ENCODE data around the gene PPFIA1. TPM values are rescaled to one million over a fixed set of nuclear protein-coding genes. Genes with fewer than 3 reads are reported as not detected.

PPFIA1 gene
- total and polyA plus RNA-seq, 10 of the 15 experiments (the other 5 are each of a cell fraction or from before 2014, with no cell fraction given) = 5.2 to 26.2 (median 15.8) TPM

GRCh38 chr11:70313945-70314344 is 43.5 kb downstream of the PPFIA1 start:
- FAIRE-seq = no peak
- Histone ChIP-seq H3K27ac (ENCODE audit: control insufficient read depth, insufficient read depth) (0 out of 2 replicates have a peak overlapping the region, but pooled peaks have one; percentile 11), H3K36me3 (ENCODE audit: control insufficient read depth in 2 of 2, insufficient read depth in 2 of 2, low read length in 1 of 2) (peaks cover 0 to 3% of the 10 kb centered on the region in 2 experiments; a peak in 3 of 4 replicates), H3K4me3 (no peak overlapping the region), H3K9ac (ENCODE audit: control insufficient read depth, insufficient read depth, low read length) (peak overlapping the region; percentile 3; the same call in 1 of the 2 replicates), H2AFZ (ENCODE audit: control insufficient read depth, low read depth, low read length) (no peak overlapping the region), H3K4me1 (ENCODE audit: control insufficient read depth, insufficient read depth, low read length) (peaks cover 8% of the 10 kb centered on the region), H3K9me3 (replicated peaks; ENCODE audit: control insufficient read depth, insufficient read depth, low read length) (no peaks in the 10 kb centered on the region), H3K79me2 (ENCODE audit: control insufficient read depth, insufficient read depth, low read length) (peaks cover 2% of the 10 kb centered on the region), H4K20me1 (ENCODE audit: control insufficient read depth, insufficient read depth) (no peaks in the 10 kb centered on the region), H3K4me2 (ENCODE audit: control insufficient read depth, insufficient read depth) (peak overlapping the region; percentile 71), H3K27me3 (replicated peaks in 1 of 2; ENCODE audit: control insufficient read depth in 2 of 2, insufficient read depth in 2 of 2, low read length in 1 of 2) (no peaks in the 10 kb centered on the region)
- DNase-seq (ENCODE audit: low read depth, low spot score) = peak; percentile 5
- 83% methylated on average over 8 of the region's 8 CpGs for WGBS (ENCODE audit: insufficient coverage, insufficient replicate concordance, low lambda C conversion rate, missing lambda C conversion rate)
- ChIA-PET CTCF (interaction anchor here (0.8 kb wide), 1 partner anchor 38 kb away, joined by 3 read pairs; no protein-coding TSS in a partner anchor), SMC1A (ENCODE audit: uncharacterized antibody, unreplicated experiment) (interaction anchor here (0.7 kb wide), 1 partner anchor 100 kb away, joined by 3 read pairs; no protein-coding TSS in a partner anchor), RAD21 (ENCODE audit: unreplicated experiment) (no interaction called here), POLR2A (no interaction called here)
- ATAC-seq = peak; percentile 84
- in situ Hi-C loops (cut with MboI) (no loop called here), intact Hi-C loops (cut with micrococcal nuclease; ENCODE audit: unreplicated experiment) (no loop called here)
- no TSS peak for BruUV-seq (replicated peaks)
- TF ChIP-seq CEBPB (IDR thresholded peaks at IDR 0.05; ENCODE audit: borderline replicate concordance in 1 of 2, low read depth in 2 of 2, low read length in 2 of 2) (no peak), LARP7 (IDR thresholded peaks at IDR 0.05) (no peak), ESRRA (IDR thresholded peaks at IDR 0.05; ENCODE audit: low read length) (no peak), TBL1XR1 (IDR thresholded peaks at IDR 0.05; ENCODE audit: low read depth, low read length) (no peak), RUNX3 (IDR thresholded peaks at IDR 0.05; ENCODE audit: low read length) (peak; percentile 25), POU2F2 (IDR thresholded peaks at IDR 0.05; ENCODE audit: borderline replicate concordance, low read depth, low read length) (no peak), RBBP5 (conservative IDR thresholded peaks at IDR 0.05) (no peak), ETV6 (conservative IDR thresholded peaks at IDR 0.05 in 1 of 2, IDR thresholded peaks at IDR 0.05 in 1 of 2; ENCODE audit: borderline replicate concordance in 1 of 2, low read depth in 1 of 2) (no peak), SMC3 (IDR thresholded peaks at IDR 0.05; ENCODE audit: borderline replicate concordance, low read length) (no peak), DPF2 (IDR thresholded peaks at IDR 0.05) (no peak), CHD1 (IDR thresholded peaks at IDR 0.05; ENCODE audit: low read depth, low read length) (no peak), ZSCAN29 (IDR thresholded peaks at IDR 0.05) (no peak), SRF (IDR thresholded peaks at IDR 0.05; ENCODE audit: low read depth in 2 of 2, low read length in 2 of 2) (no peak)
- TF ChIP-seq, protein P1, sequence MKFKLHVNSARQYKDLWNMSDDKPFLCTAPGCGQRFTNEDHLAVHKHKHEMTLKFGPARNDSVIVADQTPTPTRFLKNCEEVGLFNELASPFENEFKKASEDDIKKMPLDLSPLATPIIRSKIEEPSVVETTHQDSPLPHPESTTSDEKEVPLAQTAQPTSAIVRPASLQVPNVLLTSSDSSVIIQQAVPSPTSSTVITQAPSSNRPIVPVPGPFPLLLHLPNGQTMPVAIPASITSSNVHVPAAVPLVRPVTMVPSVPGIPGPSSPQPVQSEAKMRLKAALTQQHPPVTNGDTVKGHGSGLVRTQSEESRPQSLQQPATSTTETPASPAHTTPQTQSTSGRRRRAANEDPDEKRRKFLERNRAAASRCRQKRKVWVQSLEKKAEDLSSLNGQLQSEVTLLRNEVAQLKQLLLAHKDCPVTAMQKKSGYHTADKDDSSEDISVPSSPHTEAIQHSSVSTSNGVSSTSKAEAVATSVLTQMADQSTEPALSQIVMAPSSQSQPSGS (IDR thresholded peaks at IDR 0.05; ENCODE audit: low read length) = no peak
- TF ChIP-seq, protein P2, sequence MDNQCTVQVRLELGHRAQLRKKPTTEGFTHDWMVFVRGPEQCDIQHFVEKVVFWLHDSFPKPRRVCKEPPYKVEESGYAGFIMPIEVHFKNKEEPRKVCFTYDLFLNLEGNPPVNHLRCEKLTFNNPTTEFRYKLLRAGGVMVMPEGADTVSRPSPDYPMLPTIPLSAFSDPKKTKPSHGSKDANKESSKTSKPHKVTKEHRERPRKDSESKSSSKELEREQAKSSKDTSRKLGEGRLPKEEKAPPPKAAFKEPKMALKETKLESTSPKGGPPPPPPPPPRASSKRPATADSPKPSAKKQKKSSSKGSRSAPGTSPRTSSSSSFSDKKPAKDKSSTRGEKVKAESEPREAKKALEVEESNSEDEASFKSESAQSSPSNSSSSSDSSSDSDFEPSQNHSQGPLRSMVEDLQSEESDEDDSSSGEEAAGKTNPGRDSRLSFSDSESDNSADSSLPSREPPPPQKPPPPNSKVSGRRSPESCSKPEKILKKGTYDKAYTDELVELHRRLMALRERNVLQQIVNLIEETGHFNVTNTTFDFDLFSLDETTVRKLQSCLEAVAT (IDR thresholded peaks at IDR 0.05) = no peak
- TF ChIP-seq, protein P3, sequence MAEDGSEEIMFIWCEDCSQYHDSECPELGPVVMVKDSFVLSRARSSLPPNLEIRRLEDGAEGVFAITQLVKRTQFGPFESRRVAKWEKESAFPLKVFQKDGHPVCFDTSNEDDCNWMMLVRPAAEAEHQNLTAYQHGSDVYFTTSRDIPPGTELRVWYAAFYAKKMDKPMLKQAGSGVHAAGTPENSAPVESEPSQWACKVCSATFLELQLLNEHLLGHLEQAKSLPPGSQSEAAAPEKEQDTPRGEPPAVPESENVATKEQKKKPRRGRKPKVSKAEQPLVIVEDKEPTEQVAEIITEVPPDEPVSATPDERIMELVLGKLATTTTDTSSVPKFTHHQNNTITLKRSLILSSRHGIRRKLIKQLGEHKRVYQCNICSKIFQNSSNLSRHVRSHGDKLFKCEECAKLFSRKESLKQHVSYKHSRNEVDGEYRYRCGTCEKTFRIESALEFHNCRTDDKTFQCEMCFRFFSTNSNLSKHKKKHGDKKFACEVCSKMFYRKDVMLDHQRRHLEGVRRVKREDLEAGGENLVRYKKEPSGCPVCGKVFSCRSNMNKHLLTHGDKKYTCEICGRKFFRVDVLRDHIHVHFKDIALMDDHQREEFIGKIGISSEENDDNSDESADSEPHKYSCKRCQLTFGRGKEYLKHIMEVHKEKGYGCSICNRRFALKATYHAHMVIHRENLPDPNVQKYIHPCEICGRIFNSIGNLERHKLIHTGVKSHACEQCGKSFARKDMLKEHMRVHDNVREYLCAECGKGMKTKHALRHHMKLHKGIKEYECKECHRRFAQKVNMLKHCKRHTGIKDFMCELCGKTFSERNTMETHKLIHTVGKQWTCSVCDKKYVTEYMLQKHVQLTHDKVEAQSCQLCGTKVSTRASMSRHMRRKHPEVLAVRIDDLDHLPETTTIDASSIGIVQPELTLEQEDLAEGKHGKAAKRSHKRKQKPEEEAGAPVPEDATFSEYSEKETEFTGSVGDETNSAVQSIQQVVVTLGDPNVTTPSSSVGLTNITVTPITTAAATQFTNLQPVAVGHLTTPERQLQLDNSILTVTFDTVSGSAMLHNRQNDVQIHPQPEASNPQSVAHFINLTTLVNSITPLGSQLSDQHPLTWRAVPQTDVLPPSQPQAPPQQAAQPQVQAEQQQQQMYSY (CRISPR knock-in tag; IDR thresholded peaks at IDR 0.05) = no peak

Measured in GM12878 (cell line).